Bronchial smooth muscle cell (primary cell): ENCODE results near the gene VGLL4. TPM values are rescaled to one million over a fixed set of nuclear protein-coding genes. Genes with fewer than 3 reads are reported as not detected.

Experiments
- total RNA-seq: library from RNA; depleted of rRNA; stranded (reverse); fragments of >200 nt; gene quantifications from 2 replicates; pipeline ENCODE4 v1.2.1, GENCODE V29; 2014

Gene VGLL4
- total RNA-seq: 35.5 and 39.2 TPM in 2 replicates

GRCh38 chr3:11643605-11644087 lies at the start of gene VGLL4:
Gene VGLL4 (minus strand): TSS chr3:11643915. CDS start chr3:11643518, 397 bp downstream.

Other genes with a start within 250 kb of the VGLL4 start
- 3.5 and 4.9 TPM in 2 replicates for gene TAMM41, start 203.0 kb upstream of the VGLL4 start, total RNA-seq